ENCODE measurements around the gene MLLT10. TPM values are rescaled to one million over a fixed set of nuclear protein-coding genes. Genes with fewer than 3 reads are reported as not detected.

Gene MLLT10
- total RNA-seq, 1 donor from 2014 or later = 61.3 TPM

DNA sequence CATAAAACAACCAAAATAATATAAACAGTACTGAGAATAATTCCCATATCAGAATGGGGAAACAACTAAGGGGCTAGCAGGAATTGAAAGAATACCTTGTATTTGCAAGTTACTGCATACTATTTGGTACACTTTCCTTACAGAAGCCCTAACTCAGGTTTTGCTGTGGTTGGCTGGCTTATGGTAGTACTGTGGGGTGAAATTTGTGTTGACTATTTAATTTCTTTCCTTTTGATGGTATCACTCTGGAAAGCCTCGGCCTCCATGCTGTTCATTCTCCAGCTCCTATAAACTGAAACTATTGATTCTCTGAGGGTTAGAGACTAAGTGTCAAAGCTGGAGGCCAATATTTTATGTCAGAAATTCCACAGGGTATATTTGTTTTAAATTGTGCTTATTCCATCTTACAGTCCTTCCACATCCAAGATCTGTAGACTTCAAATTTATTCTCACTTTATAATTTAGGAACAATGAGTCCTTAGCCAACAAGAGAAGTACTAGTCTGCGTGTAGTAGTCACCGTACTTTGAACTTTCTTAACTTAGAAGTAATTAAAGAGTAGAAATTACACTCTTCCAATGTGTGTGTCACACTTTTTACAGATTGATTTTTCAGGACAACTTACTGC is 22.0 kb upstream of the MLLT10 start:
- Histone ChIP-seq H3K27ac (peak overlapping the region; percentile 100), H2AFZ (replicated peaks) (no peak overlapping the region)
- peaks cover 37% of the 10 kb centered on the region for H3K4me1 Mint-ChIP-seq

GRCh38 chr10:21512573-21513404 is 21.2 kb upstream of the MLLT10 start:
- Mint-ChIP-seq H3K9me3 (no peaks in the 10 kb centered on the region), H3K4me1 (peaks cover 30% of the 10 kb centered on the region), H3K4me3 (peak overlapping the region; percentile 99), H3K27me3 (ENCODE audit: insufficient read depth, low read depth) (peaks cover 12% of the 10 kb centered on the region), H3K27ac (peak overlapping the region; percentile 74), H3K36me3 (peaks cover 41% of the 10 kb centered on the region)
- Histone ChIP-seq H3K79me2 (ENCODE audit: low read depth) (peaks cover 100% of the 10 kb centered on the region), H3K36me3 (peaks cover 43% of the 10 kb centered on the region), H3K4me3 (peak overlapping the region; percentile 99), H3K4me1 (peaks cover 13% of the 10 kb centered on the region), H3K9me3 (ENCODE audit: low read depth) (no peaks in the 10 kb centered on the region), H2AFZ (replicated peaks) (no peak overlapping the region), H3K9ac (peak overlapping the region; percentile 66), H3K27ac (peak overlapping the region; percentile 100), H3K4me2 (peak overlapping the region; percentile 94), H3K27me3 (no peaks in the 10 kb centered on the region), H3F3A (ENCODE audit: low read depth) (peaks cover 87% of the 10 kb centered on the region), H4K20me1 (ENCODE audit: low read depth) (peaks cover 84% of the 10 kb centered on the region)
- TF ChIP-seq EZH2 (IDR thresholded peaks at IDR 0.05) = no peak
- DNase-seq (ENCODE audit: low spot score) = no peak

More for the DNA sequence above, 22.0 kb upstream of the MLLT10 start:
- peaks cover 37% of the 10 kb centered on the region for H3K36me3 Mint-ChIP-seq
- peaks cover 87% of the 10 kb centered on the region for H3F3A ChIP-seq (ENCODE audit: low read depth)
- peak overlapping the region; percentile 66 for H3K9ac ChIP-seq
- H3K4me3 Mint-ChIP-seq = peak overlapping the region; percentile 99
- H4K20me1 ChIP-seq (ENCODE audit: low read depth) = peaks cover 84% of the 10 kb centered on the region
- no peaks in the 10 kb centered on the region for H3K27me3 ChIP-seq
- peaks cover 9% of the 10 kb centered on the region for H3K27me3 Mint-ChIP-seq (ENCODE audit: insufficient read depth, low read depth)
- peaks cover 100% of the 10 kb centered on the region for H3K79me2 ChIP-seq (ENCODE audit: low read depth)
- no peaks in the 10 kb centered on the region for H3K9me3 ChIP-seq (ENCODE audit: low read depth)
- peaks cover 20% of the 10 kb centered on the region for H3K4me1 ChIP-seq
- peak overlapping the region; percentile 94 for H3K4me2 ChIP-seq
- no peak for DNase-seq (ENCODE audit: low spot score)
- no peaks in the 10 kb centered on the region for H3K9me3 Mint-ChIP-seq
- peak overlapping the region; percentile 99 for H3K4me3 ChIP-seq
- peaks cover 43% of the 10 kb centered on the region for H3K36me3 ChIP-seq
- H3K27ac Mint-ChIP-seq = peak overlapping the region; percentile 92
- no peak for TF ChIP-seq EZH2phosphoT487 (IDR thresholded peaks at IDR 0.05)
- TF ChIP-seq CTCF (IDR thresholded peaks at IDR 0.05) = no peak
- TF ChIP-seq EZH2 (IDR thresholded peaks at IDR 0.05) = no peak

DNA sequence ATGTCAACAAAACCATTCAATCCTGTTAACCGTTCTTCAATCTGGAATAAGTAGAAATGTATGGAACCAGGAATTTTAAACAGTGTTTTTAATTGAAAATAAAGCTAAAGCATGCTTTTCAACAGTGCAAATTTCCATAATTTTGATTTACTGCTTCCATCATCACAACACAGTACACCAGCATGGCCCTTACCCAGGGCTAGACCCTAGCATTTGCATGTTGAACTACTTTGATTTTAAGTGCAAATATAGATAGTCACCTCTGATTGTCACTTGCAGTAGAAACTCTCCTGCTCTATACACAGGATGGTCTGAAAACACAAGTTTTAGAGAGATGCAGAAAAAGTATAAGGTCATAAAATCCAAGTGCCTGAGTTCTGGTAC is 20.6 kb upstream of the MLLT10 start:
- Histone ChIP-seq H3K4me1 (peaks cover 10% of the 10 kb centered on the region), H3K27me3 (no peaks in the 10 kb centered on the region), H3K4me2 (peak overlapping the region; percentile 94), H3K36me3 (peaks cover 43% of the 10 kb centered on the region), H4K20me1 (ENCODE audit: low read depth) (peaks cover 82% of the 10 kb centered on the region), H3K79me2 (ENCODE audit: low read depth) (peaks cover 100% of the 10 kb centered on the region), H3K9me3 (ENCODE audit: low read depth) (no peaks in the 10 kb centered on the region), H3K27ac (peak overlapping the region; percentile 100), H3F3A (ENCODE audit: low read depth) (peaks cover 87% of the 10 kb centered on the region), H3K9ac (peak overlapping the region; percentile 66), H3K4me3 (peak overlapping the region; percentile 99), H2AFZ (replicated peaks) (no peak overlapping the region)
- TF ChIP-seq EZH2 (IDR thresholded peaks at IDR 0.05) (no peak), CTCF (IDR thresholded peaks at IDR 0.05) (no peak), EZH2phosphoT487 (IDR thresholded peaks at IDR 0.05) (no peak)
- peaks cover 14% of the 10 kb centered on the region for H3K27me3 Mint-ChIP-seq (ENCODE audit: insufficient read depth, low read depth)
- no peak for DNase-seq (ENCODE audit: low spot score)
- H3K9me3 Mint-ChIP-seq = peaks cover 2% of the 10 kb centered on the region
- H3K27ac Mint-ChIP-seq = peak overlapping the region; percentile 74
- peaks cover 25% of the 10 kb centered on the region for H3K4me1 Mint-ChIP-seq
- peaks cover 44% of the 10 kb centered on the region for H3K36me3 Mint-ChIP-seq
- peak overlapping the region; percentile 99 for H3K4me3 Mint-ChIP-seq

All from neural progenitor cell (in vitro differentiated cells).